Neural cell (in vitro differentiated cells): Measurements from ENCODE around the gene COLEC11. TPM values are rescaled to one million over a fixed set of nuclear protein-coding genes. Genes with fewer than 3 reads are reported as not detected.

Experiments
- H2AFZ ChIP-seq: fragments of 200-600, 300-800 bp; sonication (generic), shearing (Covaris generic); 2 replicates; pipeline ENCODE4 v1.6.0; 2014; ENCODE audit warnings: low read depth, mild to moderate bottlenecking, antibody characterized with exemption, low read length, moderate library complexity
- H3F3A ChIP-seq: fragments of 200-600 bp; shearing (Covaris generic); 2 replicates; pipeline ENCODE4 v1.6.1; 2016; ENCODE audit warnings: mild to moderate bottlenecking, moderate library complexity, mixed read lengths, antibody characterized with exemption, low read length; ENCODE audit not compliant: insufficient read depth, poor library complexity, severe bottlenecking
- H3K27ac ChIP-seq: fragments of 200-600, 300-800 bp; sonication (generic), shearing (Covaris generic); 2 replicates; pipeline ENCODE4 v1.5.1; 2014; ENCODE audit warnings: mild to moderate bottlenecking, low read length, moderate library complexity
- H3K27me3 ChIP-seq: fragments of 300-800, 200-600 bp; sonication (generic), shearing (Covaris generic); 2 replicates; pipeline ENCODE4 v1.6.0; 2014; ENCODE audit warnings: mild to moderate bottlenecking, low read depth, low read length, moderate library complexity; ENCODE audit not compliant: insufficient read depth
- H3K36me3 ChIP-seq: fragments of 300-800, 200-600 bp; sonication (generic), shearing (Covaris generic); 2 replicates; pipeline ENCODE4 v1.5.1; 2014; ENCODE audit warnings: mild to moderate bottlenecking, antibody characterized with exemption, low read length, moderate library complexity; ENCODE audit not compliant: insufficient read depth
- H3K4me2 ChIP-seq: fragments of 300-800, 200-600 bp; sonication (generic), shearing (Covaris generic); 2 replicates; pipeline ENCODE4 v1.6.0; 2014; ENCODE audit warnings: mild to moderate bottlenecking, low read length
- H3K4me3 ChIP-seq: fragments of 300-800, 200-600 bp; sonication (generic), shearing (Covaris generic); 2 replicates; pipeline ENCODE4 v1.5.1; 2014; ENCODE audit warnings: mild to moderate bottlenecking, low read length, moderate library complexity
- H3K79me2 ChIP-seq: fragments of 200-600 bp; shearing (Covaris generic); replicated peaks from 2 replicates; pipeline ENCODE4 v1.6.0; 2014; ENCODE audit warnings: mild to moderate bottlenecking, low read length, moderate library complexity; ENCODE audit not compliant: insufficient read depth
- H3K9ac ChIP-seq: fragments of 300-800, 200-600 bp; sonication (generic), shearing (Covaris generic); 2 replicates; pipeline ENCODE4 v1.6.1; 2016; ENCODE audit warnings: mild to moderate bottlenecking, low read length, mixed read lengths
- H3K9me2 ChIP-seq: fragments of 200-600 bp; shearing (Covaris generic); 2 replicates; pipeline ENCODE4 v1.6.1; 2016; ENCODE audit warnings: mild to moderate bottlenecking, low read length, mixed read lengths; ENCODE audit not compliant: insufficient read depth
- H3K9me3 ChIP-seq: fragments of 200-600, 300-800 bp; sonication (generic), shearing (Covaris generic); 2 replicates; pipeline ENCODE4 v1.6.1; 2016; ENCODE audit warnings: mild to moderate bottlenecking, mixed run types, low read length, moderate library complexity, mixed read lengths
- H4K20me1 ChIP-seq: fragments of 200-600 bp; shearing (Covaris generic); 2 replicates; pipeline ENCODE4 v1.6.1; 2016; ENCODE audit warnings: mild to moderate bottlenecking, mixed run types; ENCODE audit not compliant: insufficient read depth
- CTCF ChIP-seq: fragments of 450-650 bp; IDR thresholded peaks from 2 replicates; pipeline ENCODE4 v1.5.1; 2014; ENCODE audit warnings: antibody characterized with exemption, mild to moderate bottlenecking, moderate library complexity; ENCODE audit not compliant: poor library complexity, severe bottlenecking
- EP300 ChIP-seq: fragments of 450-650 bp; conservative IDR thresholded peaks from 2 replicates; pipeline ENCODE4 v1.6.1; 2014; ENCODE audit warnings: antibody characterized with exemption, mild to moderate bottlenecking, moderate library complexity; ENCODE audit not compliant: poor library complexity, severe bottlenecking
- EZH2 ChIP-seq: fragments of 200-600, 300-800 bp; shearing (Covaris generic), sonication (generic); IDR thresholded peaks from 2 replicates; pipeline ENCODE4 v1.6.1; 2014; ENCODE audit warnings: antibody characterized with exemption, low read length, borderline replicate concordance, mild to moderate bottlenecking; ENCODE audit not compliant: insufficient read depth, poor library complexity, severe bottlenecking
- MXI1 ChIP-seq: fragments of 450-650 bp; conservative IDR thresholded peaks from 2 replicates; pipeline ENCODE4 v1.6.1; 2014; ENCODE audit warnings: antibody characterized with exemption, mild to moderate bottlenecking; ENCODE audit not compliant: poor library complexity, severe bottlenecking
- POLR2AphosphoS5 ChIP-seq: IDR thresholded peaks from 2 replicates; pipeline ENCODE4 v1.6.1; 2012
- RAD21 ChIP-seq: fragments of 450-650 bp; conservative IDR thresholded peaks from 2 replicates; pipeline ENCODE4 v1.6.1; 2014; ENCODE audit warnings: antibody characterized with exemption, mild to moderate bottlenecking, moderate library complexity
- REST ChIP-seq: IDR thresholded peaks from 2 replicates; pipeline ENCODE4 v1.6.1; 2012; ENCODE audit warnings: borderline replicate concordance
- SMC3 ChIP-seq: fragments of 450-650 bp; conservative IDR thresholded peaks from 2 replicates; pipeline ENCODE4 v1.6.1; 2014; ENCODE audit warnings: antibody characterized with exemption, mild to moderate bottlenecking, moderate library complexity; ENCODE audit not compliant: poor library complexity
- TAF1 ChIP-seq: IDR thresholded peaks from 2 replicates; pipeline ENCODE4 v1.6.1; 2012; ENCODE audit warnings: low read depth
- polyA plus RNA-seq: library from polyadenylated mRNA; depleted of rRNA; stranded (reverse); fragments of >200 nt; gene quantifications from 2 replicates; pipeline ENCODE4 v1.2.3, GENCODE V29; 2014

COLEC11 gene
- polyA plus RNA-seq, 1 donor from 2014 or later, result 4.0 TPM

GRCh38 chr2:3588084-3588483 is 6.8 kb upstream of the COLEC11 start:
- no peaks in the 10 kb centered on the region for H3K27me3 ChIP-seq
- no peak overlapping the region for H3K27ac ChIP-seq
- no peak overlapping the region for H3K4me3 ChIP-seq
- H3F3A ChIP-seq, result no peaks in the 10 kb centered on the region
- H2AFZ ChIP-seq, result no peak overlapping the region
- no peaks in the 10 kb centered on the region for H3K79me2 ChIP-seq
- no peaks in the 10 kb centered on the region for H3K9me2 ChIP-seq
- no peaks in the 10 kb centered on the region for H3K9me3 ChIP-seq
- no peaks in the 10 kb centered on the region for H3K36me3 ChIP-seq
- H3K4me2 ChIP-seq, result no peak overlapping the region
- H4K20me1 ChIP-seq, result no peaks in the 10 kb centered on the region
- no peak overlapping the region for H3K9ac ChIP-seq
- TF ChIP-seq EP300 (no peak), MXI1 (no peak), POLR2AphosphoS5 (no peak), REST (no peak), TAF1 (no peak), SMC3 (no peak), EZH2 (no peak), CTCF (no peak), RAD21 (no peak)

GRCh38 chr2:3589086-3589485 is 5.8 kb upstream of the COLEC11 start:
- H3K36me3 ChIP-seq, result no peaks in the 10 kb centered on the region
- no peak overlapping the region for H3K4me3 ChIP-seq
- H3K9me3 ChIP-seq, result no peaks in the 10 kb centered on the region
- no peaks in the 10 kb centered on the region for H3K9me2 ChIP-seq
- TF ChIP-seq REST, result no peak
- TF ChIP-seq RAD21, result no peak
- TF ChIP-seq EZH2, result no peak
- TF ChIP-seq CTCF, result no peak
- no peak for TF ChIP-seq TAF1
- TF ChIP-seq MXI1, result no peak
- no peaks in the 10 kb centered on the region for H4K20me1 ChIP-seq
- H3K9ac ChIP-seq, result no peak overlapping the region
- H3K79me2 ChIP-seq, result no peaks in the 10 kb centered on the region
- H3K27me3 ChIP-seq, result no peaks in the 10 kb centered on the region
- no peak overlapping the region for H2AFZ ChIP-seq
- H3K4me2 ChIP-seq, result no peak overlapping the region
- no peaks in the 10 kb centered on the region for H3F3A ChIP-seq
- H3K27ac ChIP-seq, result no peak overlapping the region
